HepG2 (cell line): Measurements from ENCODE around the gene PDSS2. TPM values are rescaled to one million over a fixed set of nuclear protein-coding genes. Genes with fewer than 3 reads are reported as not detected.

Experiments
- BRCA1 ChIP-seq: sonication (generic); formaldehyde crosslinking; IDR thresholded peaks from 2 replicates; pipeline ENCODE4 v1.4.0; 2020; ENCODE audit warnings: missing genetic modification reagents
- HIC2 ChIP-seq: sonication (generic); formaldehyde crosslinking; IDR thresholded peaks from 2 replicates; pipeline ENCODE4 v1.9.0; 2022; ENCODE audit warnings: low read depth, missing genetic modification reagents
- IKZF5 ChIP-seq: IDR thresholded peaks from 2 replicates; pipeline ENCODE4 v1.6.1; 2018; ENCODE audit warnings: missing genetic modification reagents, mild to moderate bottlenecking, missing compliant biosample characterization
- MLXIP ChIP-seq: sonication (generic); formaldehyde crosslinking; IDR thresholded peaks from 2 replicates; pipeline ENCODE4 v1.9.0; 2021; ENCODE audit warnings: missing genetic modification reagents, borderline replicate concordance
- MXD1 ChIP-seq: sonication (generic); formaldehyde crosslinking; IDR thresholded peaks from 2 replicates; pipeline ENCODE4 v1.4.0; 2020; ENCODE audit warnings: mild to moderate bottlenecking, missing genetic modification reagents
- MYC ChIP-seq: sonication (generic); formaldehyde crosslinking; IDR thresholded peaks from 2 replicates; pipeline ENCODE4 v1.9.0; 2021; ENCODE audit warnings: missing genetic modification reagents, borderline replicate concordance
- NFKB2 ChIP-seq: sonication (generic); formaldehyde crosslinking; IDR thresholded peaks from 2 replicates; pipeline ENCODE4 v1.4.0; 2020; ENCODE audit warnings: missing genetic modification reagents, borderline replicate concordance
- PHF21A ChIP-seq: sonication (generic); formaldehyde crosslinking; IDR thresholded peaks from 2 replicates; pipeline ENCODE4 v1.5.0; 2020; ENCODE audit warnings: mild to moderate bottlenecking, missing genetic modification reagents
- PTBP1 ChIP-seq: fragments of 200-400 bp; formaldehyde crosslinking; IDR thresholded peaks from 2 replicates; pipeline ENCODE4 v1.6.1; 2018; ENCODE audit warnings: low read length, low read depth; ENCODE audit not compliant: poor library complexity, severe bottlenecking
- THAP7 ChIP-seq: sonication (generic); formaldehyde crosslinking; IDR thresholded peaks from 2 replicates; pipeline ENCODE4 v1.8.1; 2023; ENCODE audit warnings: mild to moderate bottlenecking, missing genetic modification reagents
- ZBTB14 ChIP-seq: sonication (generic); formaldehyde crosslinking; IDR thresholded peaks from 2 replicates; pipeline ENCODE4 v1.4.0; 2020; ENCODE audit warnings: missing genetic modification reagents
- ZBTB25 ChIP-seq: IDR thresholded peaks from 2 replicates; pipeline ENCODE4 v1.6.1; 2018; ENCODE audit warnings: missing genetic modification reagents
- ZNF205 ChIP-seq: IDR thresholded peaks from 2 replicates; pipeline ENCODE4 v1.6.1; 2018; ENCODE audit warnings: missing biosample characterization, missing genetic modification reagents
- ZNF225 ChIP-seq: sonication (generic); formaldehyde crosslinking; IDR thresholded peaks from 2 replicates; pipeline ENCODE4 v1.4.0; 2020; ENCODE audit warnings: mild to moderate bottlenecking, missing genetic modification reagents
- ZNF281 ChIP-seq: sonication (generic); formaldehyde crosslinking; IDR thresholded peaks from 2 replicates; pipeline ENCODE4 v1.4.0; 2020; ENCODE audit warnings: missing genetic modification reagents, borderline replicate concordance
- polyA plus RNA-seq, 8 experiments: library from polyadenylated mRNA; depleted of rRNA in 3 of 8; stranded (reverse) in 7 of 8; unstranded in 1 of 8; fragments of >200 nt; fragmentation: Illumina TruSeq in 4 of 8; extraction: Trizol in 4 of 8; gene quantifications; 2 replicates each; pipeline versions ENCODE4 v1.2.1 to v1.2.3, GENCODE V29; 2011 to 2016; ENCODE audit warnings: low read depth in 4 of 8, missing spikeins in 1 of 8, mixed read lengths in 1 of 8; ENCODE audit not compliant: insufficient read depth in 1 of 8
- total RNA-seq, 5 experiments: library from RNA; depleted of rRNA; stranded (reverse); fragments of >200 nt; fragmentation: Illumina TruSeq; extraction: Trizol; gene quantifications; 2 replicates each; pipeline ENCODE4 v1.2.3, GENCODE V29; 2016; ENCODE audit warnings: low read depth in 1 of 5

PDSS2 gene
- total and polyA plus RNA-seq, 2 of the 13 experiments (the other 11 are each of a cell fraction or from before 2014, with no cell fraction given) = 16.2 to 17.0 TPM

- TF ChIP-seq IKZF5 = no peak
- peak; percentile 32; the same call in 1 of the 2 replicates for TF ChIP-seq PHF21A
- peak; percentile 68; the same call in 1 of the 2 replicates for TF ChIP-seq ZNF205
- TF ChIP-seq HIC2 = no peak
- no peak for TF ChIP-seq PTBP1
- TF ChIP-seq ZBTB25 (CRISPR knock-in tag) = no peak; the same call in 1 of the 2 replicates
- TF ChIP-seq NFKB2 (CRISPR knock-in tag) = peak; percentile 79; the same call in 1 of the 2 replicates
- TF ChIP-seq THAP7 = no peak
- peak; percentile 31; the same call in 1 of the 2 replicates for TF ChIP-seq ZBTB14 (CRISPR knock-in tag)
- TF ChIP-seq MXD1 (CRISPR knock-in tag) = no peak
- 0 out of 2 replicates have a peak, but pooled peaks have one; percentile 21 for TF ChIP-seq ZNF281 (CRISPR knock-in tag)
- 0 out of 2 replicates have a peak, but pooled peaks have one; percentile 34 for TF ChIP-seq ZNF225 (CRISPR knock-in tag)
- no peak for TF ChIP-seq MLXIP
- peak; percentile 78 for TF ChIP-seq MYC (CRISPR knock-in tag)
- TF ChIP-seq BRCA1 = 0 out of 2 replicates have a peak, but pooled peaks have one; percentile 20
Observed at GRCh38 chr6:107114213-107114925, 345.0 kb downstream of the PDSS2 start (continued).
